HG02610 (cell line): ENCODE results near the gene DEFB123.
A peak's percentile ranks its signal among the peaks of the same experiment; 100 is the strongest.

Experiments used
- ATAC-seq: cut with Tn5 transposase; IDR thresholded peaks from one replicate; pipeline ENCODE4 v1.9.1; 2021; ENCODE audit warnings: mild to moderate bottlenecking, moderate library complexity; ENCODE audit not compliant: unreplicated experiment

The DEFB123 gene

DNA sequence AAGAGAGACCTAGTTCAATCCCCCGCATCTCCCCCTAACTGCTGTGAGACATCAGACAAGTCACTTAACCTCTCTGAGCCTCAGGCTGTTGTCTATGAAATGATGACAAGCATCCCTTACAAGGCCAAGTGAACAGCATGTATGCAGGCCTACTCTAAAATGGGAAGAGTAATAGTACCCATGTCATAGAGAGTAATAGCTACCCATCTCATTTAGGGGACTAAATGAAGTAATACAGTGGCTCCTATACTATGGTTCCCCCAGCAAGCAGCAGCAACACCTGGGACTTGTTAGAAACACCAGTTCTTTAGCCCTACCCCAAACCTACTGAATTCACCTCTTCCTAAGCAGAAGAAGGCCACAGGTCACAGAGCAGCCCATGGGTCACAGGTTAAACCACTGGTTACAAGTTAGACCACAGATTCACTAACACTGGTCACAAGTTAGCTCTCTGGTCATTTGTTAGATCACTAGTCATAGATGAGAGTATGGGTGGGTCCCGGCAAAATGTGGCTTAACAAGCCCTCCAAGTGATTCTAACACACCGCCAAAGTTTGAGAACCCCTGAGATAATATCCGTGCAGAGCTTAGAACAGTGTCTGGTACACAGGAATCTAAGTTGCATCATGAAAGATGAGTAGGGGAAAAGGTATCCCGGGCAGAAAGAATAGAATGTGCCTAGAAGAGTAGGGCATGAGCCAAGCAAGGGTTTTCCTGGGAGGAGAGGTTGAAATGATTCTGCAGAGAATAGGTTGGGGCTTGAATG, 33.1 kb downstream of the DEFB123 start:
- peak; percentile 13 for ATAC-seq

DNA sequence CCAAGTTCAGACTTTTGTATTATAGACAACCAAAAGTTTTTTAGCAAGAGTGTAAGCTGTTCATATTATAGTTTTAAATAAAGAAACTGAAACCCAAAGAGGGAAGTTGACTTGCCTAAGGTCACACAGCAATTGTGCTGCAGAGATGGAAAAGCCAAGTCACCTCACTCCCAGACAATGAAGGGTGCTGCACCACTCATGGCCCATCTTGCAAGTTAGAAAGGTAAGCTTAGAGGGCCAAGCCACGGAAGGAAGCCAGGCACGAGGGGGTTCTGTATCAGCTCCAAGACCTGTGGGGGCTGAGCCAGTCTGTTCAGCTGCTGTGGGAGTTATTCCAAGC, 33.6 kb downstream of the DEFB123 start:
- ATAC-seq, result peak; percentile 61

DNA sequence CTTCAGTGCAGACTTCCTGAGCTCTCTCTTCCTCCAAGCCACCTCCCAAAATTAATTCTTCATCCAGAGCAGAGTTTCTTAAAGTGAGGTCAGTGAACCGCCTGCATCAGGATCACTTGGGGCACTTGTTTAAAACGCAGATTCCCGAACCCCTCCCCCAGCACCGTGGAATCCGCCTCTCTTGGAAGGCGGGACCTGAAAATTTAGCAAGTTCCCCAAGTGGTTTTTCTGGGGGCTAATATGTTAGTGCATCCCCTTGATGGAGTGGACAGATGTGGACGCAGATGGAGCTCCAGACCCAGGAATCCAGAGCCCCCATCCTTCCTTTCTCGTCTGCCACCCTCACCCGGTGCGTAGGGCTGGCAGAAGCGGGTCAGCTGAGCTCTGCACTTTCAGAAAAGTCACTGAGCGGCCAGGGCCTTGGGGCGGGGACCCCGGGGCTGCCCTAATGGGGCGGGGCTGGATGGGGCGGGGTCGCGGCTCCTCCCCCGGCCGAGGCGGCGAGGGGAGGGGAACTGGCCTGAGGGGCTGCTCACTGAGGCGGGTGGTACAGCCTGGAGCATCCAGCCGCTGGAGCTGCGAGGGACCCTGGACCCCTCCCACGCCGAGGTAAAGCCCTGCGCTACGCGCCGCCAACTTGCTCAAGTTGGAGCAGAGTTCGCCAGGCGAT, 34.5 kb downstream of the DEFB123 start, which contains the start of the genes DEFB124 and REM1:
Gene DEFB124 (minus strand): TSS at position 370 of the 670 bp plus-strand sequence. CDS start 2,114 bp downstream, outside the sequence.
Gene REM1 (plus strand): TSS at position 531 of the 670 bp plus-strand sequence. CDS start 1,158 bp downstream, outside the sequence.
- ATAC-seq, result no peak

DNA sequence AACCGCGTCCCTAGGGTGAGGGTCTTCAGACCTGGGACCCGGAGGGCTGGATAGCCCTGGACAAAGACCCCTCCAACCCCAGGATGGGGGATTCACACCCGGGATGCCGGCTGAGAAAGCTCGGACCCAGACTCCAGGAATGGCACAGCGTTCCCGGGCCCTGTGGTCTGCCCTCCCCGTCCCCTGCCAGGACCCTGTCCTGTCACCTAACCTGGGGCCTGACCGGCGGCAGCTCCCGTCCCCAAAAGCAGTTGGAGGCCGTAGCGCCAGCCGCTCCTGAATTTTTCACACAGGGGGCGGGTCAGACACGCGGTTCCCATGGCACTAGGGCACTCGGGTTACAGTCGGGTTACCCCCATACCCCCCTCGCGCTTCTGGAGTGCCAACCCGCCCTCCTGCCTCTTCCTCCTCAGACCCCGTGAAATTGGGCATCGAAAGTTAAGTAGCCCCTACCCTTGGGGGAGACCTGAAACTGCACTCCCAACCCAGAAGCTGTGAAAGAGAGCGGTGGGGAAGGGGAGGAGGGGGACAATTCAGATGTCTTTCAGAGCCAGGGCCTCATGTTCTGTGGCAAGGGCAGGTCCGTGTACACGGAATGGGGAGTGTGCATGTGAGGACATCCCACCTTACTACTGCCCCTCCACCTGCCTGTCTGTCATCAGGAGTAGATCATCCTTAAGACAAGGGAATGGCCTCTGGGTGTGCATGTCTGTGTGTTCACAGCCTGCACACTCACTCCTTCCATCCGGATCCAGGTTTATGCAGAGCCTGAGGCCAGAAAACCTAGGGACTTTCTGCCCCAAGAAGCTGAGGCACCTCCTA, 35.3 kb downstream of the DEFB123 start:
- ATAC-seq, result no peak

DNA sequence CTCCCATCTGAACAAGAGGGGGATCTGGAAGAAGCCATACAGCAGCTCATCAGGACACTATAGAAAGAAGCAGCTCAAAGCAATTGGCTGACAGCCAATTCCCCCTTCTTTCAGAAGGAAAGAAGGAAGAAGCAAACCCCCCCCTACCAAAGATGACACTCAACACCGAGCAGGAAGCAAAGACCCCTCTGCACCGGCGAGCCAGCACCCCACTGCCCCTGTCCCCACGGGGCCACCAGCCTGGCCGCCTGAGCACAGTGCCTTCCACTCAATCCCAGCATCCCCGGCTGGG, 35.8 kb downstream of the DEFB123 start:
- ATAC-seq, result no peak

DNA sequence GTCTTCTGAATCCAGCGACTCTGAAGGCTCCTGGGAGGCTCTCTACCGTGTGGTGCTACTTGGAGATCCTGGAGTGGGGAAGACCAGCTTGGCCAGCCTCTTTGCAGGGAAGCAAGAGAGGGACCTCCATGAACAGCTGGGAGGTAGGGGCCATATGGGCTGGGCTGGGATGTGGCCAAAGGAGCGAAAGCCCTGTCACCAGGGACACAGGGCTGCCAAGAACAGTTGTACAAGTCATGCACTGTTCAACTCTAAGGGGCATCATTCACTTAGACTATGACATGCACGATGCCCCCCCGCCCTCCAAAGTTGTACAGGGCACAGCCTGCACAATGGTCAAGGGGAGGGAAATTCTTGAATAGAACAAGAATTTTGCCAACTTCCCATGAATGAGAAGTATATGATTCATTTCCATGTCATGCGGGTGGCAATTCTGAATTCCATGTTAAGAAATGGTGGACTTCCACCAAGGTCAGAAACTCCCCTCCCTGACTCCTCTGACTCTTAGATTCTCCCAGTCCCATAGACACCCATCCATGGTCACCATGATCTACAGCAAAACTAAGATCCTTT, 36.3 kb downstream of the DEFB123 start:
- no peak for ATAC-seq

DNA sequence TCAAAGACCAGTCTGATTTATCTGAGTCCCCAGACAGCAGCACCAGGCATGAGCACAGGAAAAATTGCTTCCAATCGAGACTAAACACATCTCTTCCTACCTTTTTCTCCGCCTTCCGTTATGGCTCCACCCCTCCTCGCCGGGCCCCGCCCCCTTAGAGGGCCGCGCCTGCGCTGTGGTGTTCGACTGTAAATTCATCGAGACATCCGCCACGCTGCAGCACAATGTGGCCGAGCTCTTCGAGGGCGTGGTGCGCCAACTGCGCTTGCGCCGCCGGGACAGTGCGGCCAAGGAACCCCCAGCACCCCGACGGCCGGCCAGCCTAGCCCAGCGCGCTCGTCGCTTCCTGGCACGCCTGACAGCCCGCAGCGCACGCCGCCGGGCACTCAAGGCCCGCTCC, 43.6 kb downstream of the DEFB123 start:
- ATAC-seq, result no peak

DNA sequence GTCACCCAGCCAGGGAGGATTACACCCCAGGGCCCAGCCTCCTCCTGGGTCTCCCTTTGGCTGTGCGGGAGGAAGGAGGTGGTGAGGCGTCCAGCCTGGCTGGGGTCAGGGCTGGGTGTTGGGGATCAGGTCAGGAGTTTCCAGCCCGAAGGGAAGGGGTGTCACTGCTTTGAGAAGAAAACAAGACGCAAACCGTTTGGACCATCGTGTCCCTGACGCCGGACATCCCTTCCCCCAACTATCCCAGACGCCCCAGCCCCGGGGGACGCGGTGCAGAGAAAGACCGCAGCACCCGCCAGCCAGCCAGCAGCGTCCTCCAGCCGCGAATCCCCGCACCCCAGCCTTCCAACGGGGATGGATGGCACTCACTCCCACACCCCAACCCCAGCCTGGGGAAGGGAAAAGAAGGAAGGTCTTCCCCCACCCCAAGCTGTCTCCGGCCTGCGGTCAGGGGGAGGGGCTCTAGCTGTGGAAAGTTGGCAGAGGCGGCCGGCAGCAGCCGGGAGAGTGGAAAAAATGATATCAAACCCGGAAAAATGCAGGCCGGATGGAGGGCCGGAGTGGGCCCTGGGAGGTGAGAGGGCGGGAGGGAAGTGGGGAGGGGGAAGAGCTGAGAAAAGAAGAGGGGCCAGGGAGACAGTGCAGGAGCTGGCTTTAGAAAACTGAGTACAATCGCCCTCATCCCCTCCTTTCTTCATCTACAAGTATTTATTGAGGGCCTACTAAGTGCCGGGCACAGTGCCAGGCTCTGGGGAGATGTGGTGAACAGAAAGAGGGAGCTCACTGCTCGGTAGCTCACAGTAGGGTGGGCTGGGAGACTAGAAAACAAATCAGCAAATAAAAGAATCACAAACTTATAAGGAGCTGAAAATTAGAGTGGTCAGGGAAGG, 45.3 kb downstream of the DEFB123 start:
- ATAC-seq, result no peak

DNA sequence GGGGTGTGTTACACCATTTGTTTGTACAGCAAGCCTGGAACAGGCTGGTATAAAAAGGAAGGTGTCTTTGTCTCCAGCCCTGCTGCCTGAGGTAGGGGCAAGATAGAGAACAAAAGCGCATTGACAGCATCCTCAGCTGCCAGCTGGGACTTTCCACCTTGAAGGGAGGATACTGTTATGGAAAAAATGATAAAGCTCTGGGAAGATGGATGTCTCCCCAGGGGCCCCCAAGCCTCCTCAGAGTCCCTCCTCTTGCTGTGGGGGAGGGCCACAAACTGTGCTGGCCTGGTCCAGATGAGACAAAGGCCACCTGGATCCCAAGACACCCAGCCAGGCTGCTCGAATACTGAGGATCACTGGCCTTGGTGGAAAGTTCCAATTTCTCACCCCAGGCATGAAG, 47.7 kb downstream of the DEFB123 start:
- ATAC-seq, result no peak

DNA sequence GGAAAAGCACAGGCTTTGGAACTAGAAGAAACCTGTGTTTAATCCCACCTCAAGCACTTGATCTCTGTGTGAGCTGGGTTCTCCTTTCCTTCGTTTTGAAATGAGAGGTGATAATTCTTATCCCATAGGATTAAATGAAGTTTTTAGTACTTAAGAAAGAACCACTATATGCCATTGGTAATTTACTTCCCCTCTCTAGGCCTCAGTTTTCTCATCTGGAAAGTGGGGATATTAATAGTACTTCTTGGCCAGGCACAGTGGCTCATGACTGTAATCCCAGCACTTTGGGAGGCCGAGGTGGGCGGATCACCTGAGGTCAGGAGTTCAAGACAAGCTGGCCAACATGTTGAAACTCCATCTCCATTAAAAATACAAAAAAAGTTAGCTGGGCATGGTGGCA, 48.7 kb downstream of the DEFB123 start:
- ATAC-seq, result no peak

DNA sequence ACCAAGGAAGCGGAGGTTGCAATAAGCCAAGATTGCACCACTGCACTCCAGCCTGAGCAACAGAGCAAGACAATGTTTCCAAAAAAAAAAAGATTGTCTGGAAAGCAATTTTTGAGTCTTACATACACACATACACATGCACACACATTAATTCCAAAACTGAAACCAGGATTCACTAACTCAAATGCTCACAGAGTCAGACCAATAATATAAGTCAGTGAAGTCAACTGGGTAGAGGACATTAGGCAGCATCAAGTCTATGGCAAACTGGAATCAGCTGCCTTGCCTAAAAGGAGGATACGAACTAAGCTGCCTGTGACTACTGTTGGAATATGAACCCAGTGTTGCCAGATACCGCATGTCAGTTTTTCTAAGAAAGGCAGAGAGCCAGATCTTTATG, 50.3 kb downstream of the DEFB123 start:
- ATAC-seq, result no peak

DNA sequence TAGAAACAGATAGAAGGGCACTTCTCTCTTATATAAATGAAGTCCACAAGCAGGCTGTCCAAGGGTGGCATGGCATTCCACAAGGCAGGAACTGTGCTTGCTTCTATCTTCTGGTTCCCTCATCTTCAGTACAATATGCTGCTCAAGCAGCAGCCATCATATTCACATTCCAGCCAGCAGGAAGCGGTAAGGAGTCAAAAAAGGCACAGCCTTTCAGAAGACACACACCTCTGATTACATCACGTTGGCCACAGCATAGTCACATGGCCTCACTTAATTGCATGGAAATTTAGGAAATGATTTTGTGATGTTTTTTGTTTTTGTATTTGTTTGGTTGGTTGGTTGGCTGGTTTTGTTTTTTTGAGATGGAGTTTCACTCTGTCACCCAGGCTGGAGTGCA, 53.7 kb downstream of the DEFB123 start:
- ATAC-seq, result no peak

DNA sequence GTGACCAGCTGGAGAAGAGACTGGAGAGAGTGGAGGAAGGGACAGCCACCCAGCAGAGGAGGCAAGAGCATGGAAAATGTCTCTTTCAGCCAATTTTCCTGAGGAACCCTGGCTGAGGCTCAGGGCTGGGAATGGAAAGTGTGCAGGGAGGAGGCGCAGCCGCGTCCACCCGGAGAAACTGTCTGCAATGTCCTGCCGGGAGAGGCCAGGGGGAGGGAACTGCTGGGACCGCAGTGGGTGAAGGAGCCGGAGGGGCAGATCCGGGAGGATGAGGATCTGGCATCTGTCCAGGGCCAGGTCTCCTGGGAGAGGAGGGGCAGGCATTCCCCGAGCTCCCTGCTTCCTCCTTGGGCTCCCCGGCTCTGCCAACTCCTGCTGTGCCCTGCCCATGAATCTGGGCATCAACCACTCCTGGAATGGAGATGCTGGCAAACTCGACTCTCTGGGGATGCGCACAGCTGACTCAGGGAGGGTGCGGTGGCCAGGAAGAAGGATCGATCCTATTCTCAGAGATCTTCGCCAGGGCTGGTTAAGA, 56.4 kb downstream of the DEFB123 start:
- ATAC-seq, result no peak

DNA sequence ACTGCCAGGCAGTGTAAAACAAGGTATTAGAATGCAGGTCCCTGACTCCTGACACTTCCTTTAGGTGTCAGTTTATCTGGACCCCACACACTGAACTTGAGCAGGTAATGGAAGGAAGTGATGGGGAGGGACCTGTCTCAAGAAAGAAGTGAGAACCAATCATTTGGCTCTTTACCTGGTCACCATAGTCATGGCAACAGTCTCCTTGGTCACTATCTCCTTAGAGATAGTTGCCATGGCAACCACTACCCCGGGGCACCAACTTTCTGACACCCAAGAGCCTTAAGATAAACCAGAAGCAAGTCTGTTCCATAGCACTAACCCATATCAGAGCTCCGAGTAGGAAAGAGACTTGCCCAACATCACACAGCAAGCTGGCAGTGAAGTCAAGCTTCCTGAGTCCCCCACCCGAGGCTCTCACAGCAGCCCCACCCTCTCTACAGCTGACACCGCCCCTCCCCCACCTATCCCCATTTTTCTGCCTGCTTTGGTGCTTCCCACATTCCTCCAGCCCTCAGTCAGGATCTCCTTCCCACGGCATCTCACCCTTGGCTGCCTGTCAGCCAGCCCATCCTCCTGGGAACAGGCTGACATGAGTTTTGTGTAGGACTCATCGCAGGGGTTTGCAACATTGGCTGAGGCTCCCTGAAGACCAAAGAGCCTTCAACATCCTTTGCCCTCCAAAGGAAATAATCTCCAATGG, 57.6 kb downstream of the DEFB123 start:
- ATAC-seq, result no peak
